HG02943 (cell line): ENCODE data around the gene GAREM1.
"Not testable (repeated sequence)": the region's sequence is repeated elsewhere in the genome, so short reads cannot be mapped to it uniquely, and the experiment has no call there.

ENCODE experiments used
- ATAC-seq: cut with Tn5 transposase; IDR thresholded peaks from one replicate; pipeline ENCODE4 v1.9.1; 2021; ENCODE audit warnings: mild to moderate bottlenecking, low read depth, moderate library complexity; ENCODE audit not compliant: unreplicated experiment

GAREM1 gene

DNA sequence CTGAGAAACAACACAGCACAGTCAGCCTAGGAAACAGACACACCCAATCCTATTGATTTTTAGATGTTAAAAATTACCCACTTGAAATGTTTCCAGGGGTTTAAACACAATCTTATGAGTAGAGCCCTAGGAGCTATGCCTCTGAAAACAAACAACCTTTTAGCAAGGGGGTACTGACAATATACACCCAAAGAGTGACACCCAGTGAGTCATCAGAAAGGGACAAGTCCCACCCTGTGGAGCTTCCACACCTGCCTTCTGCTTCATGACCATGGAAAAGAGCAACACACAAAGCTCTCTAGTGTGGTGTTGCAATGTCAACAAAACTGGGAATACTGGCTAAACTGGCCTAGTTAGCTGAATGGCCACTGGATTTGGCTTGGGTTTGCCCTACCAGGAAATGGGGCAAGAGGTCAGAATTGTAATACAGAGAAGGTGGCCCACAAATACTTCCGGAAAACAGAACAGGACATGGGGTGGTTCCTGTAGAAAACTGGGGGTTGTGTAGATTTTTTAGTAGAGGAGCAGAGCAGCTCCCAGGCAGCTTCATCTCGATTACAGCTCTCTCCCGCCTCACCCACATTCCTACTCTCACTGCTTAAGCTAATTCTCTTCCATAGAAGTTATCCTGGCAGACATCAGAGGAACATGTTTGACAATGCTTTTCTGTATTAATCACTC lies 98.2 kb downstream of the GAREM1 start:
- no peak for ATAC-seq

DNA sequence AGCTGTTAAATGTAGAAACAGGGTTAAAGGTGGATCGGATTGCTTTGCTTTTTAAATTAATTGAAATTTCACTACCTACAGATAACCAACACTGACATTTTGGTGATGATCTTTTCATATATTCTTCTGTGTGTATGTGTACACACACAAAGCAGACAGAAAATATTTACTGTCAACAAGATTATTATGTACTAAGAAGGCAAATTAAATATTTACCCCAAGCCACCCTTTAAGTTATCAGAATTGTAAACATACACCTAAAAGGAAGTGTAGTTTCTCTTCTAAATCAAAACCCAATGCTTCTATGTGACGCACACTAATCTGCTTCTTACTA lies 98.7 kb downstream of the GAREM1 start:
- no peak for ATAC-seq

DNA sequence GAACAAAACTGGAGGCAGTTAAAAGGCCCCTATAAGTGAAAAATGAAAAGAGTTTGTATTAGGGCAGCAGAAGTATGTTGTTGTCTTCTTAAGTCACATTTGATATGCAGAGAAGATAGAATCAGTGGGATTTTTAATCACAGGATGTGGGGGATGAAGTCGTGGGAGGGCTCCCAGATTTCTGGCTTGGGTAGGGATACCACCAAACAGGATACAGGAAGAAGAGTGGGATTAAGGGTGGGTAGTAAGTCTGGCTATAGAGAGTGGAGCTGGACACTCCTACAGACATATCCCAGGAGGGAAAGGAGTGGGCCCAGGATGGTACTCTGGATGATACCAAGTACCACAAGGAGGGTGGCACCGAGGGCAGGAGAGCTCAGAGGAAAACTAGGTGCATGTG lies 99.3 kb downstream of the GAREM1 start:
- ATAC-seq = no peak

DNA sequence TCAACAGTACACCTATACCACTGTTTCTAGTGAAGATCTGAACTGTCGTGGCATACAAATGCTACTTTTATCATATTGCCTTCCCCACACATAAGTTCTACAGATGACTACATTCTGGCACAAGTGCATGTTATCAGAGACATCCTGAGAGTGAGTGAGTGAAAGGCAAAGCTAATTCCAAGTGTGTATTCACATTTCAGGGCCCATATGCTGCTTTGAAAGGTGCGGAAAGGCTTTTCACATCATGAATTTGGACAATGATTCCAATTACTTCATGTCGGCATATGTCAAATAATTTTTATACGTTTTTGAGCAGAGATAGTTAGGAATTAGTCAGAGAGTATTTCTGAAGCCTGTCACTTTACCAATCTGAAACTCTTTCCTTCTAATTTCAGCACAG lies 101.7 kb downstream of the GAREM1 start:
- ATAC-seq = no peak

DNA sequence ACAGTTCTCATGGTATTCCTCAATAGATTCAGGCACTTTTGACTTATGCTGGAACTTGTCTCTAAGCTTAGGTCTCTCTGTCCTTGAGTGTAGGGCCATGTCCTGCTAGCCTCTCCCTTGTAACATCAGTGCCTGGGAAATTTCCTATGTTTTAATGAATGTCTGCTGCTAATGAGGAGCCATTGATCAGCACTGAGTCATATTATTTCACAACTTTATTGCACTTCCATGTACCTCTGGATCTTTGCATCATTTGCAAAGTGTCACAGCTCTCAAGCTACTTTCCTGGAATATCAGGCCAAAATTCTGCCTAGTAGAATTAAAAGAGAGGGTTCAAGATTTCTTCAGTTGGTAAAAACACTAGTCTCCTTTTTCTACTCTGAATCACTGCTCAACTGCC lies 102.5 kb downstream of the GAREM1 start:
- no peak for ATAC-seq

DNA sequence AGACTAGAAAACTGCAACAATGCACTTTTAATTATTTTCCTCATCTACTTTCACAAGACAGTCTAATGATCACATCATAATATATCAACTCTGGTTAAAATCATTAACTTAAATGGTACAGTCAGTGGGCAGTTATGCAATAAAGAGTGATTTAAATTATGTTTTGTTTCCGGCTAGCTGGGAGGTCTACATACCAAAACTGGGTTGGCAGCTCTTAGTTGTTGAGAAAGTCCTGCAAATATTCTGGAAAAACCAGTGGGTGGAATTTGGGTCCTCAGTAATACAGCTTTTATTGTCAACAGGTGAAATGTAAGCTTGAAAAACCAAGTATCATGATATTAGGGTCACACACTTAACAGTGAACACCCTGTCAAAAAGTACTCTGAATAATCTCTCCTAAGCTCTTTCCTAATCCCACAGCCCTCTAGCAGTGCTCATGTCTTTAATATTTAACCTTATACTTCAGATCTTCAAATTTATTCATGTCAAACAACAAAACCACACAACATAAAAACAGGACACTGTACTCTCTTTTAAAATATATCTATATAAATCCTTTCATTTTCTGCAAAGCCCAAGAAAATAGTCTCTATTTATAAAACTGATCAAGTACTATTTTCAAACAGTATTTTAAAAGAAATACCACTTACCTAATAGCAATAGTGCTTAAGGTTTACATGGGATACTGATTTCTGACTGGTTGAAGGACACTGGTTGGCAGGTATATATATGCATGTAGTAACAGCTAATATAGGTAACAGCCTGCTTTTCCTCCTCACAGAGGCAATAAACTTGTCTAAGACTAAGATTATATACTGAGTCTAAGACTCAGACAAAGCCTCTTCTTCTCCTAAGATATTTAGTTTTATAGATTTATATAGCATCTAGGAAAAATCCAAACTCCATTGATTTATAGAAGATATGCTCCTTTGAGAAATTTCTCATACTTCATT lies 103.8 kb downstream of the GAREM1 start:
- no peak for ATAC-seq

DNA sequence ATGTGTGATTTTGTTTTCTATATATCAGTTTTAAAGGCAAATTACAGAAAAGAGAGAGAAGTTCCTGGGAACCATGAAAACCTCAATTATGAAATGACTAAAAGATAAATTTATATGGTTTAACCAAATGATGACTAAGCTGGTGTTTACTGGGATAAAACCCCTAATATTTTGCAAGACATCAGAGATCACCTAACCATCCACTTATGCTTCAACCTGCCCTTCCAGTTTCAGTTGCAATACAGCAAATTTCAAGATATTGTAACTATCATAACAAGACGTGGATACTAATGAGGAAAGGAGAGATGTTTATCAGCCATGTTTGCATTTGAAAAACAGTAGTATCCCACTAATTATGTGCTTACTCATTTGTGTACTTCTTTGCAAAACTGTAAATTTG lies 108.2 kb downstream of the GAREM1 start:
- no peak for ATAC-seq

DNA sequence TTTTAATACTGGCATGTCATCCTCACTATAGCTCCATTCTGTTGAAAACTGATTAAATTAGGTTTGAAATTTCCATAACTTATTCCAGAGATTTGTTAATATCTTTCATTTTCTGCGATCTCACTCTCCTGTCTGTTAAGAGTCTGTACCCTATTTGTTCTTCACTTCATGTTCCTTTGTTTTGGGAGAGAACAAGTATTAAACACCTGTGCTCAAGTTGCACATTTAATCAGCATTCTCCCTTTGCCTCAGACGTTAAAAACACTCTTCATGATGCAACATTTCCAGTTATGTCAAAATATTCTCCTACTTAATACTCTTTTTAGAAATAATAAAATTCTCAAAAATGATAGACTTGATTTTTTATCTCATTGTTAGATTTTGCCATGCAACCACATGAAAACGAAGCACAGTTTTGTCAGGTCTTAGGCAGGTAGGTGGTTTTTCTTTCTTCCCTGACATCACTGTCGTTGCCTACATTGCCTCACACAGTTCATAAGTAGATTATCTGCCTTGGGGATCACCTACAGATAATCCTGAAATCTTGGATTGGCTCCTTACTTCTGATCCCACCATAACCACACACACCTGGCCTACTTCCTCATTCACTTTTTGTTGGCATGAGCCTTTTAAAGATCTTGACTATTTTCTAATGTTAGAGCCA lies 109.9 kb downstream of the GAREM1 start:
- ATAC-seq = no peak

DNA sequence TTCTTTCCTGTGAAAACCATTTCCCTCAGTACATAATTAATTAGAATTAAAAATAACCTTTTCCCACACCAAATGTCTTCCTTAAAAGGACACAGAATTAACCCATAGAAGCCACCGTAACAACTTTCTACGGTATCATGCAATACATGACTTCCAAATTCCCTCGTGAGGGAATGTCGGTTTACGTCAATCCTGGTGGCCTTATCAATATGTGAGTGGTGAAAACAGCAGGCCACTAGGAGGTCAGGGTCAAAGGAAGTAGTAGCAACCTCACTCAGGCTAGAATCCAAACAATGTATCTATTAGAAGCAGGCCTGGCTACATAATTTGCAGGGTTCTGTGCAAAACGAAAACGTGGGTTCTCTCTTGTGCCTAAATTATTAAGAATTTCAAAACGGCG lies 112.2 kb downstream of the GAREM1 start:
- no peak for ATAC-seq

DNA sequence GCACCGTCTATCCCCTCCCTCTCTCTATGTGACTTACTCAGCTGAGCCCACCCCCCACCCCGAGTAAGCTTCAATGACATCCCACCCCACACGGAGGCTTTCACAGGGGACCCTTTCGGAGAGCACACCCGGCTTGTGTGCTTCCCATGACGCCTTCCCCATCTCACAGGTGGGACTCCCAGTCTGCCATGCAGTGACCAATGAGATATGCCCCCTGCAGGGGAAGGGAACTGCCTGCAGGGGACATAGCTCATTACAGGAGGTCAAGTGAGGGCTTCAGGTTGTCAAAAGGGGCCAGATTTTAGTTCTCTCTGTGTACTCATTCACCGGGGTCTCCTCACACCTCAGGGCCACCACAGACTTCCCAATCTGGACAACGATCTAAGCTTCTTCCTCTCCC lies 112.6 kb downstream of the GAREM1 start:
- ATAC-seq = no peak

DNA sequence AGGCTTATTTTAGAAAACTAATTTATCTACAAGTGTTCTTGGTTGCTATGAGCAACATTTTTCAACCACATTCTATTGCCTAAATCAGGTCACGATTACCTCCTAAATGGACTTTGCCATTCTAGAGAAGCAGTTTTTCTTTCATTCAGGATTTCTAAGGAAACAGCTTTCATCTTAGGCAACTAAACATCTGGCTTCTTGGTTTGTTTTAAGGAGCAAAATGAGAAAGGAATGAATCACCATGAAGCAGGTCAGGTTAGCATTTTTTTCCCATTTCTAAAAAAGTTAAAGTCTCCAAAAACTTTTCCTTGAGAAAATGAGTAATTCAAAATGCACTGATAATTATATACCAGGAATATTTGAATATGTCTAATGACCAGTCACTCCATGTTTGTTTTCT lies 114.8 kb downstream of the GAREM1 start:
- no peak for ATAC-seq

DNA sequence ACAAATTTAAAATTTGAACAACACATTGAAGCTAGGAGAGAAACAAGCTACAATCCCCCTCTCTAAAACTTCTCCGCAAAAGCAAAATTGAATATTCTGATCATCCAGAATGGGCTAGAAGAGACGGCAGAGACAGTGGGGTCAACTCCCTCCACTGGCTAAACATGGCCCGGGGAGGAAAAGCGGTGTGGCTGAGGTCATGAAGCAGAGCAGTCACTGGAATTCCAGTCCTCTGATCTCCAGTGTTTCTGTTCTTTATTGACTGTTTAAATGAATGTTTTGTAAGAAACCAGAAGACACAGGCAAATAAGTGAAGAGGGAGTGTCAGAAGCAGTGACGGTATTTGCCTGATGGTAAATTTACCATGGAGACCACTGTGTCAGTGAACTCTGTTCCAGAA lies 116.2 kb downstream of the GAREM1 start:
- no peak for ATAC-seq

DNA sequence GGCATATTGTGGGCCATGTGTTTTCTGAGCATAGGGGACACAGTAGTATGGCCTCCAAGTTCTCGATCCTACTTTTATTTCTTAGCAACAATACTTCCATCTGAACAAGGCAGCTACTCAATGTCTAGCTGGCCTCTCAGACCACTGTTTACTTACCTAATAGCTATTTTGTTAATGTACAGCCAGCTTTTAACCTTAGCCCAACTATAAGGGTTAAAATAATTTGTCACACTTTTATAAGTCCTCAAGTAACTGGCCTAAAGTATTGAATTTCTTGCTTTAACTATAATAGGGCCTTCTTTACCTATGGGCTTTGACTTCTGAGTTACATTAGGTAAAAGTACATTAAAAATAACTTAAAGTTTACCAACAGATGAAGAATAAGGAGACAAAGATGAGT lies 117.4 kb downstream of the GAREM1 start:
- ATAC-seq = no peak

DNA sequence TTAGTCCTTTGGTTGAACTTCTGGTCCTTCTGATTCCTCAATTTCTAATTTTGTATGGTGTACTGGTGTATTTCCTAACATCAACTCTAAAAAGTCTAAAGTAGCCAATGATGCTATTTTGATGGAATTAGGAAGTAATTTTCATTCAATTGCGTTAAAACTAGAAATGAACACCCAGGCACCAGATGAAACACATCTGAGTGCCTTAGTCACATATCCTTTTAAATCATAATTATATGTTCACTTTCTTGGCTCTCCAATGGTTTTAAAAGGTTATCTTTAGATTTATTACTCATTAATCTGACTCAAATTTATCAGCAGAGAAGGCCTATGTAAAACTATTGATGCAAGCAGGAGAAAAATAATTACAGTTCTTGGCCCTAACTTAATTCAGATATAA lies 119.7 kb downstream of the GAREM1 start:
- no peak for ATAC-seq

DNA sequence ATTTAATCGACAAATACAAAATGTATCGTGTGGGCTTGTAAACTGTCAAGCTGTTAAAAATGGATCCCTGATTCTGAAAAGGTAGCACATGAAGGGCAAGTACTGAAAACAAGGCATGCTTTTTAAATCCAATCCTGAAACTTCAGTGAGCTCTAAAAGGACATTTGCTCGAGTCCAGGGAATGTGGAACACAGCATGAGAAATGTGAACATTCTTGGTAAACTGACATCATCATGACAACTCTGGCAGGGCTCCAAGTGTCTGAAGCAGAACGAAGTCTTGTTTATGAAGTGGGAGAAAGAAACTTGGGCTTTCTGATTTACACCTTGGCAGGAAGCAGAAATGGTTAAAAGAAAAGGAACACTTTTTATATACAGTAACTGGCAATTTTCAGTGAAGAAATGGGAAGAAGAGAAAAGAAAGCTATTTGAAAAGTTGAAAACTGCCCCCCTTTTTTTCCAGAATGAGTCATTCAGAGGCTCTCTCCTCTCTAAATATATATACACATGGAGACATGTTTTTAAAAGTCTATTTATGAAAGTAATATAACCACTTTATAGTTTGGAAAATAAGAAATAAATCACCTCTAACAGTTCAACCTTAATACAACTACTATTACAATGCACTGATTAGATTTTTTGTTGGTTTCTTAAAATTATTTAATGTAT lies 120.8 kb downstream of the GAREM1 start:
- ATAC-seq = no peak

DNA sequence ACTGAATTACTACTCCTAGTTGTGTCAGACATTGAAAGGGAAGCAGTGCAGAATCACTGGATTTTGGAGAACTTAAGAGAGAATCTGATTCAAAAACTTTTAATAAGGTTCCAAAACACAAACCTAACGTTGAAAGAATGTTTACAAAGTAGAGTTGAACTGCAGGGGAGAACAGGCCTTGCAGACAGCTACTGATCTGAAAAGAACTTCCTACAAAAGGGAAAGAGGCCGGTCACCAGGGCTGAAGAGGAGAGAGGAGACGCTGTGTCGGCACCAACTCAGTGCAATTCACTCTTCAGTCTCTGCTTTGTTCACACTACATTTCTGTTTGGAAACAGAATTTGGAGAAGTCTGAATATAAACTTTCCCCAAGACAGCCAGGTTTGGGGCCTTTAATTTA lies 124.0 kb downstream of the GAREM1 start:
- no peak for ATAC-seq

DNA sequence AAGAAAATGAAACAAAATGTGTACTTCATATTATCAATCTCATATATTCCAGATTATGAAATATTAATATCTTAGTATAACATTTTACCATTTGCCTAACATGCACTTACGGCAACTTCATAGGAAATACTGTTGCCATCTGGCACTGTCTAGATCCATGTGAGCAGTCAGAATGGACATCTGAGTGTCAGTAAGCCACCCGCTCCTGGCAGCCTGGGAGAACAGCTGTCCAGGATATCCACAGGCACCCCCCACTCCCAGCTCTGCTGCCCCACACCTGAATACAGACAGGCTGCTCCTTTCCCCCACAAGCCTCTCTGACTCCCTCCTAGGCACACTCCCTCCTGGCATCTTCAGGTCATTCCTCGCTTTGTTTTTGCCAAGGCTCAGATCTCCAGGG lies 127.0 kb downstream of the GAREM1 start:
- no peak for ATAC-seq

DNA sequence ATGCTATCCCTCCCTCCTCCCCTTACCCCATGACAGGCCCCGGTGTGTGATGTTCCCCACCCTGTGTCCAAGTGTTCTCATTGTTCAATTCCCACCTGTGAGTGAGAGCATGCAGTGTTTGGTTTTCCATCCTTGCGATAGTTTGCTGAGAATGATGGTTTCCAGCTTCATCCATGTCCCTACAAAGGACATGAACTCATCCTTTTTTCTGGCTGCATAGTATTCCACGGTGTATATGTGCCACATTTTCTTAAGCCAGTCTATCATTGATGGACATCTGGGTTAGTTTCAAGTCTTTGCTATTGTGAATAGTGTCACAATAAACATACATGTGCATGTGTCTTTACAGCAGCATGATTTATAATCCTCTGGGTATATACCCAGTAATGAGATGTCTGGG lies 129.6 kb downstream of the GAREM1 start:
- not testable (repeated sequence) for ATAC-seq

DNA sequence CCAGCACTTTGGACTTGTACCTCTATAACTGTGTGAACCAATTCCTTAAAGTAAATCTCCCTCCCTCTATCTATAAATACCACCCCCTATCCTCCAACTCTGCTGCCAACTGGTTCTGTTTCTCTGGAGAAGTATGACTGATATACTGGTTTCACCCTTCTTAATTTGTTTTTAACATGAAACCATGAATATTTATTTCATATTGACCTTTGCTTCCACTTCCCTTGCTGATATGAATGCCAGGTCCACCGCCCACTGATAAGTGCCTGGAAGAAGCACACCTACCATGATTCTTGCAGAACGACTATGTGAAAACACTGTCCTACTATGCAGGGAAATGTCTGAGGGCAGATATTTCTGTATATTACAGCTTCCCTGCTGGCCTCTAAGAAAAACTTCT lies 131.6 kb downstream of the GAREM1 start:
- ATAC-seq = no peak

DNA sequence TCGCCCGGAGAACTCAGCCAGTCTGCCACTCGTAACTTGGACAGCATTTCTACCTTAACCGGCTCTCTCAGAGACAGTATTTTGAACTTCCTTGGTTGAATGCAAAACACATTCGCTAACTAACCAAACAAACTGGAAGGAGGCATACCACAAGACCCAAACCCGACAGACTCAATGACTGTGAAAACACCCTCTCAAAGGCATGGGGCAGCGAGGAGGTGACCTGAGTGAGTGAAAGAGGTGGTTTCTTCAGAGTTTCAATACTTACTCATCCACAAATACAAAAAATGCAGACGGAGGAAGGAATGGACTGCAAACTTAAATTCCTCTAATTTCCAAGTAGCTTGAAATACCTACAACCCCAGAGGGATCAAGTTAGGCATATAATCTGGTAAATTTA lies 132.9 kb downstream of the GAREM1 start:
- no peak for ATAC-seq

DNA sequence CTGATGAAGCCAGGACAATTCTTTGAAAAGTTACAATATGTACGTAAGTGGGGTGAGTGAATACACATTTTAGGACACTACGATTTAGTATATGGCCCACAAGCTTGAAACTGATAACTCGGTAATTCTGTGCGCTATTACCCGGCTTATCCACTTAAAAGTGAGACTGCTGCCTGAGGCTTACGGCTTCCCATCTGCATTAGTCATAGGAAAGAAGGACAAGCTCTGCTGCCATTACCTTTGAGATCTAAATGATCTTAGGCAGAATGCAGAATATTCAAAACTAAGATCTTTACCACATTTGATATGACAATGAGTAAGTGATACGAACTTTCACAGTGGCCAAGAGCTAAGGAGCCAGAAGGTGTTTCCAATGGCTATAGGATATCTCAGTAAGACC lies 133.3 kb downstream of the GAREM1 start:
- ATAC-seq = no peak
